Endothelial cell (in vitro differentiated cells): ENCODE measurements around the gene TMEM115. TPM values are rescaled to one million over a fixed set of nuclear protein-coding genes. Genes with fewer than 3 reads are reported as not detected.

Experiments used
- DNase-seq: peaks from one replicate; pipeline ENCODE4 v3.0.0; 2021; ENCODE audit warnings: low spot score
- H3K27ac Mint-ChIP-seq: one replicate; pipeline ENCODE4 v1.8.0; 2021; ENCODE audit warnings: mixed read lengths, inconsistent platforms; ENCODE audit not compliant: unreplicated experiment
- H3K27me3 Mint-ChIP-seq: one replicate; pipeline ENCODE4 v1.8.0; 2021; ENCODE audit warnings: mild to moderate bottlenecking, moderate library complexity, mixed read lengths, inconsistent platforms; ENCODE audit not compliant: unreplicated experiment
- H3K36me3 Mint-ChIP-seq: one replicate; pipeline ENCODE4 v1.8.0; 2021; ENCODE audit warnings: mild to moderate bottlenecking, low read depth, mixed read lengths, inconsistent platforms; ENCODE audit not compliant: unreplicated experiment
- H3K4me1 Mint-ChIP-seq: one replicate; pipeline ENCODE4 v1.8.0; 2021; ENCODE audit warnings: mild to moderate bottlenecking, mixed read lengths, inconsistent platforms; ENCODE audit not compliant: unreplicated experiment
- H3K4me3 Mint-ChIP-seq: one replicate; pipeline ENCODE4 v1.8.0; 2021; ENCODE audit warnings: mild to moderate bottlenecking, mixed read lengths, inconsistent platforms; ENCODE audit not compliant: unreplicated experiment
- H3K9me3 Mint-ChIP-seq: one replicate; pipeline ENCODE4 v1.8.0; 2021; ENCODE audit warnings: mixed read lengths, inconsistent platforms; ENCODE audit not compliant: unreplicated experiment
- CTCF ChIP-seq: fragments of 200-600 bp; sonication (generic); IDR thresholded peaks from one replicate; pipeline ENCODE4 v1.5.0; 2021; ENCODE audit warnings: antibody characterized with exemption; ENCODE audit not compliant: unreplicated experiment
- total RNA-seq: library from RNA; stranded (reverse); fragmentation: NEBNext Ultra II Directional; extraction: Animal tissue kit (Norgen Biotek cat#: 25700); gene quantifications from one replicate; pipeline ENCODE4 v1.2.1, GENCODE V29; 2021; ENCODE audit not compliant: unreplicated experiment

The TMEM115 gene
- total RNA-seq, 1 donor from 2014 or later: 44.9 TPM

- H3K4me3 Mint-ChIP-seq: no peak overlapping the region
- H3K27ac Mint-ChIP-seq: no peak overlapping the region
- peaks cover 4% of the 10 kb centered on the region for H3K36me3 Mint-ChIP-seq
- DNase-seq: no peak
- no peaks in the 10 kb centered on the region for H3K9me3 Mint-ChIP-seq
- H3K27me3 Mint-ChIP-seq: peaks cover 1% of the 10 kb centered on the region
- TF ChIP-seq CTCF: no peak
- peaks cover 8% of the 10 kb centered on the region for H3K4me1 Mint-ChIP-seq
These were observed 26.4 kb upstream of the TMEM115 start for GRCh38 chr3:50385754-50386153.

- peak overlapping the region; percentile 5 for H3K4me3 Mint-ChIP-seq
- H3K9me3 Mint-ChIP-seq: no peaks in the 10 kb centered on the region
- H3K4me1 Mint-ChIP-seq: peaks cover 8% of the 10 kb centered on the region
- TF ChIP-seq CTCF: no peak
- no peak for DNase-seq
- peaks cover 1% of the 10 kb centered on the region for H3K27me3 Mint-ChIP-seq
- H3K36me3 Mint-ChIP-seq: peaks cover 4% of the 10 kb centered on the region
- no peak overlapping the region for H3K27ac Mint-ChIP-seq
These were observed 24.4 kb upstream of the TMEM115 start for GRCh38 chr3:50383750-50384149.

GRCh38 chr3:50382722-50383121, 23.4 kb upstream of the TMEM115 start:
- H3K27ac Mint-ChIP-seq: no peak overlapping the region
- H3K4me3 Mint-ChIP-seq: no peak overlapping the region
- H3K27me3 Mint-ChIP-seq: peaks cover 4% of the 10 kb centered on the region
- no peak for TF ChIP-seq CTCF
- no peaks in the 10 kb centered on the region for H3K9me3 Mint-ChIP-seq
- no peak for DNase-seq
- H3K36me3 Mint-ChIP-seq: peaks cover 4% of the 10 kb centered on the region
- peaks cover 8% of the 10 kb centered on the region for H3K4me1 Mint-ChIP-seq

- no peak overlapping the region for H3K27ac Mint-ChIP-seq
- H3K4me3 Mint-ChIP-seq: no peak overlapping the region
- peaks cover 4% of the 10 kb centered on the region for H3K36me3 Mint-ChIP-seq
- TF ChIP-seq CTCF: no peak
- peaks cover 8% of the 10 kb centered on the region for H3K27me3 Mint-ChIP-seq
- H3K9me3 Mint-ChIP-seq: no peaks in the 10 kb centered on the region
- peaks cover 10% of the 10 kb centered on the region for H3K4me1 Mint-ChIP-seq
- DNase-seq: no peak
These were observed 22.1 kb upstream of the TMEM115 start for GRCh38 chr3:50381383-50381782.

- peaks cover 10% of the 10 kb centered on the region for H3K27me3 Mint-ChIP-seq
- H3K4me3 Mint-ChIP-seq: no peak overlapping the region
- H3K9me3 Mint-ChIP-seq: no peaks in the 10 kb centered on the region
- no peak overlapping the region for H3K27ac Mint-ChIP-seq
- no peak for TF ChIP-seq CTCF
- no peaks in the 10 kb centered on the region for H3K36me3 Mint-ChIP-seq
- DNase-seq: no peak
- H3K4me1 Mint-ChIP-seq: peaks cover 10% of the 10 kb centered on the region
These were observed 21.2 kb upstream of the TMEM115 start for GRCh38 chr3:50380405-50381085.
